Common myeloid progenitor, CD34-positive (primary cell): Measurements from ENCODE around the gene DHRSX.
A peak's percentile ranks its signal among the peaks of the same experiment; 100 is the strongest.
"Not testable (repeated sequence)": the region's sequence is repeated elsewhere in the genome, so short reads cannot be mapped to it uniquely, and the experiment has no call there.

Source experiments
- CTCF ChIA-PET: fragments of 350-600 bp; sonication (Branson Sonifier 250); formaldehyde crosslinking; loops from one replicate; lab custom pipeline; 2021; ENCODE audit warnings: antibody characterized with exemption; lab: Charles Lee
- POLR2A ChIA-PET: fragments of 350-600 bp; sonication (Branson Sonifier 250); formaldehyde crosslinking; loops from one replicate; lab custom pipeline; 2021; ENCODE audit warnings: antibody characterized with exemption; lab: Charles Lee
- DNase-seq, 3 donors: peaks; one replicate each; pipeline versions ENCODE4 v3.0.0 to v3.0.0-alpha.2; 2013
- H3K27ac ChIP-seq, 2 experiments: 1 replicate in 1 of 2; 2 replicates in 1 of 2; pipeline ENCODE4 v1.7.0; 2013; ENCODE audit warnings: inconsistent platforms in 2 of 2, low read length in 2 of 2, mild to moderate bottlenecking in 2 of 2, low read depth in 1 of 2, moderate library complexity in 1 of 2; ENCODE audit not compliant: severe bottlenecking in 2 of 2, insufficient read depth in 1 of 2, poor library complexity in 1 of 2
- H3K27me3 ChIP-seq, 5 experiments: replicated peaks in 2 of 5; 1 replicate in 3 of 5; 2 replicates in 2 of 5; pipeline versions ENCODE4 v1.6.1 to v1.7.0; 2013; ENCODE audit warnings: low read length in 4 of 5, mild to moderate bottlenecking in 2 of 5, moderate library complexity in 2 of 5, inconsistent platforms in 1 of 5; ENCODE audit not compliant: insufficient read depth in 5 of 5, control insufficient read depth in 4 of 5
- H3K36me3 ChIP-seq, 4 experiments: 1 replicate in 2 of 4; 2 replicates in 2 of 4; pipeline versions ENCODE4 v1.6.1 to v1.7.0; 2013; ENCODE audit warnings: low read length in 3 of 4, control low read depth in 1 of 4, mild to moderate bottlenecking in 1 of 4; ENCODE audit not compliant: control insufficient read depth in 4 of 4, insufficient read depth in 4 of 4
- H3K4me1 ChIP-seq, 4 experiments: 1 replicate in 3 of 4; 2 replicates in 1 of 4; pipeline versions ENCODE4 v1.6.1 to v1.7.1; 2013; ENCODE audit warnings: low read length in 3 of 4, mild to moderate bottlenecking in 3 of 4, control low read depth in 1 of 4, inconsistent platforms in 1 of 4, moderate library complexity in 1 of 4; ENCODE audit not compliant: control insufficient read depth in 4 of 4, insufficient read depth in 4 of 4; ENCODE audit errors: control extremely low read depth in 1 of 4
- H3K4me3 ChIP-seq, 7 experiments: 1 replicate in 4 of 7; 2 replicates in 3 of 7; pipeline versions ENCODE4 v1.5.1 to v1.7.0; 2013; ENCODE audit warnings: mild to moderate bottlenecking in 7 of 7, low read length in 6 of 7, moderate library complexity in 6 of 7, inconsistent platforms in 2 of 7, low read depth in 2 of 7, control low read depth in 1 of 7; ENCODE audit not compliant: insufficient read depth in 4 of 7, control insufficient read depth in 1 of 7; ENCODE audit errors: extremely low read depth in 1 of 7
- H3K9me3 ChIP-seq, 5 experiments: 1 replicate in 4 of 5; 2 replicates in 1 of 5; pipeline versions ENCODE4 v1.6.1 to v1.7.1; 2013; ENCODE audit warnings: low read length in 4 of 5, mild to moderate bottlenecking in 2 of 5, inconsistent platforms in 1 of 5, low read depth in 1 of 5, moderate library complexity in 1 of 5; ENCODE audit not compliant: control insufficient read depth in 4 of 5, insufficient read depth in 2 of 5; ENCODE audit errors: control extremely low read depth in 1 of 5
- WGBS: methylation state at CpG from one replicate; pipeline ENCODE4 v1.1.5; 2013; ENCODE audit not compliant: insufficient coverage; 5-methylcytosine and 5-hydroxymethylcytosine counted together

DHRSX gene

GRCh38 chrX:2251211-2251610 is 249.6 kb downstream of the DHRSX start:
- POLR2A ChIA-PET: no interaction called here
- no peak overlapping the region for H3K4me3 ChIP-seq
- peaks cover 0 to 10% (median 4%) of the 10 kb centered on the region in 5 experiments for H3K9me3 ChIP-seq
- CTCF ChIA-PET: no interaction called here
- DNase-seq: no peak
- 83% methylated on average over 5 of the region's 5 CpGs for WGBS
- H3K4me1 ChIP-seq: no peaks in the 10 kb centered on the region
- H3K36me3 ChIP-seq: peaks cover 0 to 3% (median 0%) of the 10 kb centered on the region in 4 experiments
- H3K27ac ChIP-seq: no peak overlapping the region
- H3K27me3 ChIP-seq: no peaks in the 10 kb centered on the region

GRCh38 chrX:2243913-2244460 is 256.8 kb downstream of the DHRSX start:
- H3K36me3 ChIP-seq: peaks cover 0 to 15% (median 6%) of the 10 kb centered on the region in 4 experiments
- H3K4me1 ChIP-seq: peaks cover 0 to 4% (median 0%) of the 10 kb centered on the region in 4 experiments
- H3K9me3 ChIP-seq: peaks cover 0 to 5% (median 0%) of the 10 kb centered on the region in 5 experiments
- H3K27me3 ChIP-seq: no peaks in the 10 kb centered on the region
- WGBS: 47% methylated on average over 6 of the region's 12 CpGs
- peak in 2 of 3 donors; percentile 46 to 65 for DNase-seq
- no peak overlapping the region for H3K27ac ChIP-seq
- POLR2A ChIA-PET: no interaction called here
- no peak overlapping the region for H3K4me3 ChIP-seq
- CTCF ChIA-PET: no interaction called here

- peaks cover 0 to 5% (median 0%) of the 10 kb centered on the region in 5 experiments for H3K9me3 ChIP-seq
- ChIA-PET CTCF (no interaction called here), POLR2A (no interaction called here)
- H3K27ac ChIP-seq: no peak overlapping the region
- peaks cover 0 to 4% (median 0%) of the 10 kb centered on the region in 4 experiments for H3K4me1 ChIP-seq
- no peak overlapping the region for H3K4me3 ChIP-seq
- WGBS: 94% methylated on average over 16 of the region's 22 CpGs
- H3K36me3 ChIP-seq: peaks cover 0 to 19% (median 6%) of the 10 kb centered on the region in 4 experiments
- no peak for DNase-seq
- no peaks in the 10 kb centered on the region for H3K27me3 ChIP-seq
Measured at GRCh38 chrX:2242980-2243379, 257.8 kb downstream of the DHRSX start.

GRCh38 chrX:2242326-2242725 is 258.4 kb downstream of the DHRSX start:
- no peak for DNase-seq
- 96% methylated on average over 15 of the region's 16 CpGs for WGBS
- ChIA-PET POLR2A (no interaction called here), CTCF (no interaction called here)
- Histone ChIP-seq H3K36me3 (peaks cover 0 to 19% (median 6%) of the 10 kb centered on the region in 4 experiments), H3K9me3 (peaks cover 0 to 5% (median 0%) of the 10 kb centered on the region in 5 experiments), H3K4me3 (no peak overlapping the region), H3K4me1 (peaks cover 0 to 4% (median 0%) of the 10 kb centered on the region in 4 experiments), H3K27me3 (no peaks in the 10 kb centered on the region), H3K27ac (no peak overlapping the region)

- WGBS: over 99% methylated on average over 11 of the region's 13 CpGs
- peaks cover 0 to 19% (median 8%) of the 10 kb centered on the region in 4 experiments for H3K36me3 ChIP-seq
- CTCF ChIA-PET, H3K9me3 ChIP-seq, H3K4me3 ChIP-seq, POLR2A ChIA-PET, DNase-seq, H3K4me1 ChIP-seq, H3K27me3 ChIP-seq, H3K27ac ChIP-seq: not testable (repeated sequence)
Measured at GRCh38 chrX:2241496-2241895, 259.3 kb downstream of the DHRSX start.

GRCh38 chrX:2240761-2241160 is 260.0 kb downstream of the DHRSX start:
- DNase-seq, H3K9me3 ChIP-seq: not testable (repeated sequence)

GRCh38 chrX:2237976-2238375 is 262.8 kb downstream of the DHRSX start:
- H3K36me3 ChIP-seq: peaks cover 0 to 19% (median 9%) of the 10 kb centered on the region in 4 experiments
- H3K4me1 ChIP-seq: peaks cover 0 to 11% (median 6%) of the 10 kb centered on the region in 4 experiments
- H3K9me3 ChIP-seq: peaks cover 0 to 3% (median 0%) of the 10 kb centered on the region in 5 experiments
- ChIA-PET POLR2A (no interaction called here), CTCF (no interaction called here)
- H3K4me3 ChIP-seq: no peak overlapping the region
- no peaks in the 10 kb centered on the region for H3K27me3 ChIP-seq
- no peak overlapping the region for H3K27ac ChIP-seq
- no peak for DNase-seq
- 100% methylated on average over 5 of the region's 9 CpGs for WGBS

More at GRCh38 chrX:2240761-2241160, 260.0 kb downstream of the DHRSX start:
- peaks cover 0 to 19% (median 8%) of the 10 kb centered on the region in 4 experiments for H3K36me3 ChIP-seq
- H3K27me3 ChIP-seq, POLR2A ChIA-PET, H3K4me1 ChIP-seq, H3K27ac ChIP-seq, CTCF ChIA-PET, H3K4me3 ChIP-seq: not testable (repeated sequence)
- 93% methylated on average over 2 of the region's 12 CpGs for WGBS
